T-helper 17 cell (primary cell): ENCODE results near the gene OR5C1. TPM values are rescaled to one million over a fixed set of nuclear protein-coding genes. Genes with fewer than 3 reads are reported as not detected.
"Not testable (repeated sequence)": the region's sequence is repeated elsewhere in the genome, so short reads cannot be mapped to it uniquely, and the experiment has no call there.

Experiments
- ATAC-seq: fragments of 150-1000 bp; cut with Tn5 transposase; 2 replicates; pipeline ENCODE4 v1.10.0; 2021; ENCODE audit warnings: mild to moderate bottlenecking, moderate library complexity
- DNase-seq, 3 donors: peaks; one replicate each; pipeline versions ENCODE4 v3.0.0 to v3.0.0-alpha.2; 2020 to 2021
- H3K9me3 ChIP-seq: one replicate; pipeline ENCODE4 v1.7.0; 2013; ENCODE audit warnings: low read length, mild to moderate bottlenecking; ENCODE audit not compliant: control insufficient read depth, poor library complexity, severe bottlenecking
- H3K27ac Mint-ChIP-seq: one replicate; pipeline ENCODE4 v1.8.0; 2022; ENCODE audit warnings: mild to moderate bottlenecking, moderate library complexity, mixed read lengths
- H3K27me3 Mint-ChIP-seq: one replicate; pipeline ENCODE4 v1.8.0; 2022; ENCODE audit warnings: mixed read lengths
- H3K36me3 Mint-ChIP-seq: one replicate; pipeline ENCODE4 v1.8.0; 2022; ENCODE audit warnings: low read depth, mixed read lengths
- H3K4me1 Mint-ChIP-seq: one replicate; pipeline ENCODE4 v1.8.0; 2022; ENCODE audit warnings: mild to moderate bottlenecking, mixed read lengths
- H3K4me3 Mint-ChIP-seq: one replicate; pipeline ENCODE4 v1.8.0; 2022; ENCODE audit warnings: mild to moderate bottlenecking, moderate library complexity, mixed read lengths
- total RNA-seq, 4 donors: library from RNA in 2 of 4; stranded (reverse) in 2 of 4; gene quantifications; one replicate each; pipeline ENCODE4 v1.2.3 and lab custom pipeline; 2022 to 2026

The OR5C1 gene
- total RNA-seq, 2 donors from 2014 or later: not detected

GRCh38 chr9:122797316-122798063 is 8.8 kb downstream of the OR5C1 start:
- no peaks in the 10 kb centered on the region for H3K27me3 Mint-ChIP-seq
- no peak overlapping the region for H3K27ac Mint-ChIP-seq
- ATAC-seq (no peak), DNase-seq (no peak)
- H3K9me3 ChIP-seq: no peaks in the 10 kb centered on the region
- H3K36me3 Mint-ChIP-seq: no peaks in the 10 kb centered on the region
- H3K4me1 Mint-ChIP-seq: no peaks in the 10 kb centered on the region
- no peak overlapping the region for H3K4me3 Mint-ChIP-seq

- H3K4me1 Mint-ChIP-seq: peaks cover 7% of the 10 kb centered on the region
- peaks cover 5% of the 10 kb centered on the region for H3K36me3 Mint-ChIP-seq
- DNase-seq (no peak), ATAC-seq (no peak)
- H3K9me3 ChIP-seq: no peaks in the 10 kb centered on the region
- peak within 1 kb of the TSS; percentile 13 for H3K4me3 Mint-ChIP-seq
- H3K27ac Mint-ChIP-seq: no peak within 1 kb of the TSS
- H3K27me3 Mint-ChIP-seq: no peaks in the 10 kb centered on the region
Measured at GRCh38 chr9:122800066-122801060, 11.6 kb downstream of the OR5C1 start, which contains the start of gene OR1K1. Gene OR1K1 (plus strand): TSS chr9:122800123. CDS start chr9:122800123, 0 bp downstream.

- Mint-ChIP-seq H3K4me1 (peaks cover 15% of the 10 kb centered on the region), H3K27me3 (no peaks in the 10 kb centered on the region), H3K27ac (no peak overlapping the region), H3K36me3 (peaks cover 5% of the 10 kb centered on the region), H3K4me3 (no peak overlapping the region)
- ATAC-seq (no peak), DNase-seq (no peak)
- H3K9me3 ChIP-seq: no peaks in the 10 kb centered on the region
Measured at GRCh38 chr9:122806661-122807060, 17.9 kb downstream of the OR5C1 start.

- H3K9me3 ChIP-seq: no peaks in the 10 kb centered on the region
- DNase-seq: no peak
- Mint-ChIP-seq H3K27ac (peak overlapping the region; percentile 14), H3K4me3 (no peak overlapping the region), H3K36me3 (peaks cover 5% of the 10 kb centered on the region), H3K27me3 (no peaks in the 10 kb centered on the region), H3K4me1 (peaks cover 15% of the 10 kb centered on the region)
- no peak for ATAC-seq
Measured at GRCh38 chr9:122807271-122807900, 18.7 kb downstream of the OR5C1 start.

- Mint-ChIP-seq H3K27ac (no peak overlapping the region), H3K27me3 (no peaks in the 10 kb centered on the region), H3K36me3 (peaks cover 3% of the 10 kb centered on the region), H3K4me3 (no peak overlapping the region), H3K4me1 (peaks cover 11% of the 10 kb centered on the region)
- ATAC-seq: peak; percentile 68
- H3K9me3 ChIP-seq: no peaks in the 10 kb centered on the region
- DNase-seq: no peak
Measured at GRCh38 chr9:122808141-122808540, 19.4 kb downstream of the OR5C1 start.

GRCh38 chr9:122809261-122809660 is 20.5 kb downstream of the OR5C1 start:
- not testable (repeated sequence) for H3K4me3 Mint-ChIP-seq, H3K27me3 Mint-ChIP-seq, H3K36me3 Mint-ChIP-seq, H3K9me3 ChIP-seq, H3K27ac Mint-ChIP-seq, ATAC-seq, DNase-seq
- H3K4me1 Mint-ChIP-seq: peaks cover 10% of the 10 kb centered on the region

- DNase-seq (peak; percentile 51 to 62 (median 56)), ATAC-seq (peak; percentile 91)
- H3K4me1 Mint-ChIP-seq: peaks cover 9% of the 10 kb centered on the region
- no peaks in the 10 kb centered on the region for H3K36me3 Mint-ChIP-seq
- no peak overlapping the region for H3K27ac Mint-ChIP-seq
- H3K9me3 ChIP-seq: no peaks in the 10 kb centered on the region
- H3K4me3 Mint-ChIP-seq: no peak overlapping the region
- no peaks in the 10 kb centered on the region for H3K27me3 Mint-ChIP-seq
Measured at GRCh38 chr9:122810306-122810946, 21.7 kb downstream of the OR5C1 start.

- DNase-seq: no peak
- ATAC-seq: no peak
Measured at GRCh38 chr9:122812736-122813135, 24.0 kb downstream of the OR5C1 start.

GRCh38 chr9:122814545-122814944 is 25.8 kb downstream of the OR5C1 start:
- Mint-ChIP-seq H3K4me1 (peaks cover 12% of the 10 kb centered on the region), H3K27me3 (no peaks in the 10 kb centered on the region), H3K27ac (peak overlapping the region; percentile 94), H3K4me3 (no peak overlapping the region), H3K36me3 (no peaks in the 10 kb centered on the region)
- H3K9me3 ChIP-seq: no peaks in the 10 kb centered on the region
- no peak for DNase-seq
- no peak for ATAC-seq

More at GRCh38 chr9:122812736-122813135, 24.0 kb downstream of the OR5C1 start:
- Mint-ChIP-seq H3K4me1 (peaks cover 15% of the 10 kb centered on the region), H3K27ac (no peak overlapping the region), H3K27me3 (no peaks in the 10 kb centered on the region), H3K4me3 (no peak overlapping the region), H3K36me3 (no peaks in the 10 kb centered on the region)
- H3K9me3 ChIP-seq: no peaks in the 10 kb centered on the region

GRCh38 chr9:122815544-122815943 is 26.8 kb downstream of the OR5C1 start:
- DNase-seq (no peak), ATAC-seq (no peak)
- Mint-ChIP-seq H3K27me3 (no peaks in the 10 kb centered on the region), H3K4me1 (peaks cover 15% of the 10 kb centered on the region), H3K4me3 (no peak overlapping the region), H3K36me3 (no peaks in the 10 kb centered on the region), H3K27ac (peak overlapping the region; percentile 94)
- no peaks in the 10 kb centered on the region for H3K9me3 ChIP-seq

GRCh38 chr9:122816163-122816867 is 27.6 kb downstream of the OR5C1 start:
- H3K27me3 Mint-ChIP-seq: no peaks in the 10 kb centered on the region
- H3K36me3 Mint-ChIP-seq: no peaks in the 10 kb centered on the region
- peak; percentile 90 for ATAC-seq
- H3K27ac Mint-ChIP-seq: peak overlapping the region; percentile 94
- DNase-seq: peak in 2 of 3 donors; percentile 15 to 26
- H3K4me1 Mint-ChIP-seq: peaks cover 15% of the 10 kb centered on the region
- no peaks in the 10 kb centered on the region for H3K9me3 ChIP-seq
- peak overlapping the region; percentile 83 for H3K4me3 Mint-ChIP-seq

- no peaks in the 10 kb centered on the region for H3K9me3 ChIP-seq
- Mint-ChIP-seq H3K4me1 (peaks cover 22% of the 10 kb centered on the region), H3K27me3 (no peaks in the 10 kb centered on the region), H3K36me3 (peaks cover 2% of the 10 kb centered on the region), H3K4me3 (no peak overlapping the region), H3K27ac (peak overlapping the region; percentile 77)
- DNase-seq: no peak
- ATAC-seq: no peak
Measured at GRCh38 chr9:122819326-122819725, 30.6 kb downstream of the OR5C1 start.
